Right lobe of liver (tissue), 6 donors: ENCODE data around the gene RBM19. TPM values are rescaled to one million over a fixed set of nuclear protein-coding genes. Genes with fewer than 3 reads are reported as not detected.

Source experiments
- ATAC-seq, 4 donors: fragments of 200-7000 bp; cut with Tn5 transposase; one replicate each; pipeline ENCODE4 v1.9.1; 2020; ENCODE audit warnings: mild to moderate bottlenecking in 4 of 4, moderate library complexity in 4 of 4
- DNase-seq, 3 donors: peaks; one replicate each; pipeline ENCODE4 v3.0.0-alpha.2; 2020
- H3K27ac ChIP-seq, 3 donors: fragments of 200-600 bp; one replicate each; pipeline ENCODE4 v1.8.0; 2022
- H3K27me3 ChIP-seq, 2 donors: fragments of 200-600 bp; one replicate each; pipeline ENCODE4 v1.8.0; 2022
- H3K36me3 ChIP-seq, 4 donors: fragments of 200-600 bp; sonication (generic) in 1 of 4; one replicate each; pipeline versions ENCODE4 v1.5.1 to v1.8.0; 2017 to 2022; ENCODE audit warnings: control low read depth in 1 of 4
- H3K4me1 ChIP-seq, 4 donors: fragments of 200-600 bp; sonication (generic) in 1 of 4; one replicate each; pipeline versions ENCODE4 v1.5.1 to v1.8.0; 2017 to 2022; ENCODE audit warnings: control low read depth in 1 of 4
- H3K4me3 ChIP-seq, 3 donors: fragments of 200-600 bp; one replicate each; pipeline ENCODE4 v1.8.0; 2022
- H3K9me3 ChIP-seq, 4 donors: fragments of 200-600 bp; sonication (generic) in 1 of 4; one replicate each; pipeline versions ENCODE4 v1.5.1 to v1.8.0; 2017 to 2022; ENCODE audit warnings: control low read depth in 1 of 4
- POLR2A ChIP-seq: fragments of 450-650 bp; IDR thresholded peaks from one replicate; pipeline ENCODE4 v1.6.1; 2017; ENCODE audit warnings: antibody characterized with exemption, mild to moderate bottlenecking
- WGBS: methylation state at CpG from one replicate; pipeline ENCODE4 v1.1.6; 2018; ENCODE audit warnings: low coverage, low lambda C conversion rate; ENCODE audit not compliant: insufficient coverage; ENCODE audit errors: missing lambda C conversion rate; 5-methylcytosine and 5-hydroxymethylcytosine counted together
- intact Hi-C, 2 donors: fragments of 100-400 bp; cut with DNase I; formaldehyde crosslinking; loops; one replicate each; pipeline versions ENCODE4 v1.11.2 to v1.14.1; 2022
- total RNA-seq, 6 experiments: library from RNA; depleted of rRNA in 2 of 6; stranded (reverse); fragments of >200 nt in 2 of 6; fragmentation: NEBNext Ultra II Directional in 3 of 6; extraction: Animal tissue kit (Norgen Biotek cat#: 25700) in 3 of 6; gene quantifications; one replicate each; pipeline versions ENCODE4 v1.1.0 to v1.2.4, GENCODE V29; 2016 to 2023
- TF ChIP-seq, protein P1 (sequence below), 4 donors: fragments of 200-600 bp in 3 of 4; fragments of 450-650 bp in 1 of 4; IDR thresholded peaks; one replicate each; pipeline versions ENCODE4 v1.5.1 to v1.8.0; 2016 to 2022; ENCODE audit warnings: antibody characterized with exemption in 4 of 4, mild to moderate bottlenecking in 2 of 4
- donor health status: DM: no; HTN: yes; CAD: no.
- donor health status: DM: no; HTN: no; CAD: no.
- donor health status: DM: no; HTN: no; CAD: no.
- donor health status: DM: no; HTN: yes; CAD: no.
- donor health status: DM: no; HTN: yes; CAD: no.

RBM19 gene
- total RNA-seq, 6 experiments from 2014 or later, result 11.3 to 17.2 (median 14.2) TPM

DNA sequence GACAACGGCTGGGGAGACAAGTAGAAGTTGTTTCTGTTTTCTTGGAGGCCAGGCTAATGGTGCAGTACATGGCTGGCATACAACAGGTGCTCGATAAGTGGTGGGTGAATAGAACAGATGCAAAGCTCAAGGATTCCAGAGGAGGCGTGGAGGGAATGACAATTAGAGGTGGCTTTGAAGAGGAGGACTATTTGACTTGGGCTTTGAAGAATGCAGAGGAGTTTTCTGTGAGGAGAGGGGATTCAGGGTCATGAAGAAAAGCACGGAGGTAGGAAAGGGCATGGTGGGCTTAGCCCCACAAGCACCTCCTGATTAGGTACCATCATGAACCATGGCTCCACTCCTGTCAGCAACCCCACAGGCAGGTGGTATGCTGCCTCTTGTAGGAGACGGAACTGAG, 142.3 kb downstream of the RBM19 start:
- Histone ChIP-seq H3K4me3 (no peak overlapping the region), H3K27ac (no peak overlapping the region), H3K27me3 (no peaks in the 10 kb centered on the region), H3K4me1 (no peaks in the 10 kb centered on the region), H3K9me3 (no peaks in the 10 kb centered on the region), H3K36me3 (no peaks in the 10 kb centered on the region)
- intact Hi-C loops, result no loop called here
- no peak for TF ChIP-seq POLR2A
- TF ChIP-seq, protein P1, sequence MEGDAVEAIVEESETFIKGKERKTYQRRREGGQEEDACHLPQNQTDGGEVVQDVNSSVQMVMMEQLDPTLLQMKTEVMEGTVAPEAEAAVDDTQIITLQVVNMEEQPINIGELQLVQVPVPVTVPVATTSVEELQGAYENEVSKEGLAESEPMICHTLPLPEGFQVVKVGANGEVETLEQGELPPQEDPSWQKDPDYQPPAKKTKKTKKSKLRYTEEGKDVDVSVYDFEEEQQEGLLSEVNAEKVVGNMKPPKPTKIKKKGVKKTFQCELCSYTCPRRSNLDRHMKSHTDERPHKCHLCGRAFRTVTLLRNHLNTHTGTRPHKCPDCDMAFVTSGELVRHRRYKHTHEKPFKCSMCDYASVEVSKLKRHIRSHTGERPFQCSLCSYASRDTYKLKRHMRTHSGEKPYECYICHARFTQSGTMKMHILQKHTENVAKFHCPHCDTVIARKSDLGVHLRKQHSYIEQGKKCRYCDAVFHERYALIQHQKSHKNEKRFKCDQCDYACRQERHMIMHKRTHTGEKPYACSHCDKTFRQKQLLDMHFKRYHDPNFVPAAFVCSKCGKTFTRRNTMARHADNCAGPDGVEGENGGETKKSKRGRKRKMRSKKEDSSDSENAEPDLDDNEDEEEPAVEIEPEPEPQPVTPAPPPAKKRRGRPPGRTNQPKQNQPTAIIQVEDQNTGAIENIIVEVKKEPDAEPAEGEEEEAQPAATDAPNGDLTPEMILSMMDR (IDR thresholded peaks at IDR 0.05), result no peak
- DNase-seq, result no peak
- WGBS, result 85% methylated on average over 3 of the region's 5 CpGs
- ATAC-seq, result no peak

DNA sequence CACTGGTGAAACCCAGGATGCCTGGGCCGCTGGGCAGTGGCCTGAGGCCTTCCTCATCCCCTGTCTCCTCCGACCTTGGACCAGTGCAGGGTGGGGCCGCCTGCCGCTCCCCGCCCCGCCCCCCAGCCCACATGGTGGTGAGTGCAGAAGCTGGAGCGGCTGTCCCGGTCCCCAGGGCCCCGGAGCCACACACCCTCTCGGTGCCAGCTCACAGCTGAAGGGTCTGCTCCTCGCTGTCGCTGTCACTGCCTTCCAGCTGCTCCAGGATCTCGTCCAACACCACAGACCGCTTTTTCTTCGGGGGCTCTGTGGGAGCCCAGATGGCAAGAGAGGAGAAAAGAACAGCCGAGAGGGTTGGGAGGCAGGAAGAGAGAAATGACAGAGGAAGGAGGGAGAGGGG, 143.1 kb downstream of the RBM19 start:
- Histone ChIP-seq H3K9me3 (no peaks in the 10 kb centered on the region), H3K36me3 (no peaks in the 10 kb centered on the region), H3K4me1 (no peaks in the 10 kb centered on the region), H3K27me3 (no peaks in the 10 kb centered on the region), H3K27ac (no peak overlapping the region), H3K4me3 (no peak overlapping the region)
- intact Hi-C loops, result no loop called here
- TF ChIP-seq, protein P1 (IDR thresholded peaks at IDR 0.05), result no peak
- no peak for TF ChIP-seq POLR2A
- DNase-seq (no peak), ATAC-seq (no peak)
- 71% methylated on average over 8 of the region's 16 CpGs for WGBS

DNA sequence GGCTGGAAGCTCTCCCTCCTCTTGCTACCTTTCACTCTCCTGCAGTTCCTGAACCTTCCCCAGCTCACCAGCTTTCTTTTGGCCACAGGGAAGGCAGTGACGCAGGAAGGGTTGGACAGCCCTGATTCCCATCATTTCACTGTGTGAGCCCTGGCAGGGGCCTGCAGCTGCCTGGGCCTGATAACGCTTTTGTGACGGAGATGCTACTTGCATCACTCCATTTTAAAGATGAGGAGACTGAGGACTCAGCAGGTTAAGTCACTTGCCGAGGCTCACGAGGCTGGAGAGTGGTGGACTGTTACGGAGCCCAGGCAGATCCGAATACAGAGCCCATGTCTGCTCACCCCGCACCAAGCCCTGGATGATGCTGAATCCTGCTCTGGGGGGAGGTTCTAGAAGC, 145.3 kb downstream of the RBM19 start:
- Histone ChIP-seq H3K4me1 (no peaks in the 10 kb centered on the region), H3K36me3 (no peaks in the 10 kb centered on the region), H3K27ac (no peak overlapping the region), H3K27me3 (no peaks in the 10 kb centered on the region), H3K9me3 (no peaks in the 10 kb centered on the region), H3K4me3 (no peak overlapping the region)
- TF ChIP-seq, protein P1 (IDR thresholded peaks at IDR 0.05), result no peak
- TF ChIP-seq POLR2A, result no peak
- 73% methylated on average over 3 of the region's 8 CpGs for WGBS
- ATAC-seq (no peak), DNase-seq (no peak)
- intact Hi-C loops, result no loop called here

DNA sequence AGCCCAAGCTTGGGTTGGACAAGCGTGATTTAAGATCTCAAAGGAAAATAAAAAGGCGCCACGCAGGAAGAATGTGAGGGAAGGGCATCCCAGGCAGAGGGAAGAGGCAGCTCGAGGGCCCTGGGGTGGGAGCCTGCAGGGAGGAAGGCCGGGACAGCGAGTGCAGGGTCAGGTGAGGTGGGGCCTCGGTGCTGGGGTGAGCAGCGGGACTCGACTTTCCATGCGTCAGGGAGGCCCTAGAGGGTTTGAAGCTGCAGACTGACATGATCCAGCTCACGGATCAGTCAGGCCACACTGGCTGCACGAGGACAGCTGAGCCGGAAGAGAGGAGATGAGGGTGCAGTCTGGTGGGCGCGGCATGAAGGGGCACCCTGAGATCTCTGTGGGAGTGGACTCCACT, 145.8 kb downstream of the RBM19 start:
- Histone ChIP-seq H3K36me3 (no peaks in the 10 kb centered on the region), H3K4me1 (no peaks in the 10 kb centered on the region), H3K27me3 (no peaks in the 10 kb centered on the region), H3K4me3 (no peak overlapping the region), H3K9me3 (no peaks in the 10 kb centered on the region), H3K27ac (no peak overlapping the region)
- 96% methylated on average over 4 of the region's 15 CpGs for WGBS
- ATAC-seq, result no peak
- DNase-seq, result no peak
- intact Hi-C loops, result no loop called here
- TF ChIP-seq POLR2A, result no peak
- TF ChIP-seq, protein P1 (IDR thresholded peaks at IDR 0.05), result no peak

DNA sequence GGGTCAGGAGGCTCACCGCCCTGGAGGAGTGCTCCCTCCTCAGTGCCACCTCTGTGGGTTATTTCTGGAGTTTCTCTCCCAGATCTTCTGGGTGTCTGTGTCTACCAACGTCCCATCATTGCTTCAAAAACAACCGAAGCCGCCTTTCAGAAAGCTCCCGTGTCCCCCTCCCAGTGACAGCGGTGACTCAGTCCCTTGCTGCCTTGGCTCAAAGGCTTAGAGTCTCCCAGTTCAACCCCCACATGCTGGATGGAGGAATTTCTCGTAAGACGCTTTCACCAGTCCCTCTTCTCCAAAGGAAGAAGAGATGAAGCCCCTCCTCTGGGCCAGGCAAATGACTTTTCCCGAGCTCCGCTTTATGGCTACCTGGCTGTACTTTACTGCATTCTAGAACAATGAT, 146.6 kb downstream of the RBM19 start:
- no peak for TF ChIP-seq POLR2A
- TF ChIP-seq, protein P1 (IDR thresholded peaks at IDR 0.05), result no peak
- H3K27me3 ChIP-seq, result no peaks in the 10 kb centered on the region
- H3K4me1 ChIP-seq, result no peaks in the 10 kb centered on the region

More for the DNA sequence above, 146.6 kb downstream of the RBM19 start:
- no peak overlapping the region for H3K4me3 ChIP-seq
- no peak for DNase-seq
- intact Hi-C loops, result no loop called here
- no peak for ATAC-seq
- 74% methylated on average over 9 of the region's 10 CpGs for WGBS
- no peaks in the 10 kb centered on the region for H3K9me3 ChIP-seq
- no peak overlapping the region for H3K27ac ChIP-seq
- H3K36me3 ChIP-seq, result no peaks in the 10 kb centered on the region
